ENCODE results near the gene LRR1. TPM values are rescaled to one million over a fixed set of nuclear protein-coding genes. Genes with fewer than 3 reads are reported as not detected.
A peak's percentile ranks its signal among the peaks of the same experiment; 100 is the strongest.

Gene LRR1
- total RNA-seq (2012; rRNA removed): 20.8 and 28.3 TPM in 2 replicates
- 11.6 and 13.1 TPM in 2 replicates for polyA plus RNA-seq (2012; rRNA removed)
- polyA plus RNA-seq (2012; cell fraction: cytosol; rRNA removed): 6.7 and 7.4 TPM in 2 replicates
- 2.3 and 4.7 TPM in 2 replicates for polyA plus RNA-seq (2012; cell fraction: nucleus; rRNA removed; ENCODE audit: low replicate concordance)
- Bru-seq, nascent RNA: percentile 57 among the genes with signal in this experiment
- BruChase-seq, experiment 1, labeled RNA remaining after a 6-hour chase: percentile 67 among the genes with signal in this experiment
- BruChase-seq, experiment 2, labeled RNA remaining after a 2-hour chase: percentile 61 among the genes with signal in this experiment
- long read RNA-seq, transcript LRR1-201 (4 exons, 1,745 nt): major isoform, 6 of 12 reads
- long read RNA-seq, partial matches to known transcripts: 3 of 12 reads
- long read RNA-seq, other reads (novel, unspliced or antisense): 2 of 12 reads

- H2BK120ac ChIP-seq (ENCODE audit: low read depth, low read length): peak within 1 kb of the TSS; percentile 82
- no TSS peak for BruUV-seq (replicated peaks)
- peak within 1 kb of the TSS; percentile 98 for H2AFZ ChIP-seq (replicated peaks; ENCODE audit: low read length, poor library complexity)
- peaks cover 16 to 36% of the 10 kb centered on the region in 2 experiments for H3K79me1 ChIP-seq (ENCODE audit: low read depth in 1 of 2, low read length in 2 of 2)
- H3K9me1 ChIP-seq (ENCODE audit: insufficient read depth, low read length): peaks cover 4% of the 10 kb centered on the region; the same call in 1 of the 2 replicates
- peak within 1 kb of the TSS; percentile 97 for H3K4me2 ChIP-seq (ENCODE audit: low read depth, low read length)
- no peaks in the 10 kb centered on the region for H3K9me3 ChIP-seq (ENCODE audit: control insufficient read depth, insufficient read depth, low read length)
- H4K91ac ChIP-seq (ENCODE audit: insufficient read depth, low read depth, low read length): peak within 1 kb of the TSS; percentile 97
- CTCF ChIA-PET: interaction anchor here (0.6 to 2.0 kb wide), 2 partner anchors 11 to 16 kb away, joined by 3 to 7 read pairs; no protein-coding TSS in a partner anchor
- H3K4me3 ChIP-seq (ENCODE audit: insufficient read depth, low read depth, low read length): peak within 1 kb of the TSS; percentile 66
- H3K23ac ChIP-seq (ENCODE audit: low read depth, low read length): peak within 1 kb of the TSS; percentile 97
- intact Hi-C loops (cut with micrococcal nuclease): no loop called here
- peak; percentile 70 for ATAC-seq (ENCODE audit: low read depth)
- dilution Hi-C loops (cut with HindIII; ENCODE audit: low sequenced_read_pairs, unreplicated experiment): no loop called here
- WGBS, 2 experiments (ENCODE audit: extremely low coverage in 2 of 2, insufficient read length in 1 of 2): 1% methylated on average over 36 of the region's 77 CpGs; no CpG with 5 or more reads in 1 of the 2 experiments
- no peaks in the 10 kb centered on the region for H3K36me3 ChIP-seq (ENCODE audit: control insufficient read depth, insufficient read depth, low read length)
- H3K18ac ChIP-seq (ENCODE audit: low read depth, low read length): peak within 1 kb of the TSS; percentile 74
- peak within 1 kb of the TSS; percentile 24 for H2BK20ac ChIP-seq (ENCODE audit: low read depth, low read length)
- peak within 1 kb of the TSS; percentile 79 for H2AK5ac ChIP-seq (ENCODE audit: low read depth, low read length)
- POLR2A ChIA-PET (ENCODE audit: unreplicated experiment): no interaction called here
- peak within 1 kb of the TSS; percentile 98 for H2AK9ac ChIP-seq (replicated peaks; ENCODE audit: low read depth, low read length, poor library complexity)
- 0 out of 2 replicates have a peak, but pooled peaks cover 2% of the 10 kb centered on the region for H3K4me1 ChIP-seq (ENCODE audit: control insufficient read depth, insufficient read depth, low read length)
- peak within 1 kb of the TSS; percentile 84 for H3K14ac ChIP-seq (replicated peaks; ENCODE audit: low read depth, low read length)
- H4K5ac ChIP-seq (ENCODE audit: low read depth, low read length): peak within 1 kb of the TSS; percentile 67
- H2BK5ac ChIP-seq (ENCODE audit: low read depth, low read length, poor library complexity, severe bottlenecking): peak within 1 kb of the TSS; percentile 94
- in situ Hi-C loops (cut with MboI; ENCODE audit: low sequenced_read_pairs): no loop called here
- H3K27me3 ChIP-seq (ENCODE audit: control insufficient read depth, insufficient read depth, low read length): no peaks in the 10 kb centered on the region
- peak; percentile 82 for DNase-seq
- peak within 1 kb of the TSS; percentile 41; the same call in 2 of the 3 replicates for H2BK15ac ChIP-seq (ENCODE audit: low read depth, low read length)
- no peaks in the 10 kb centered on the region for H4K20me1 ChIP-seq (ENCODE audit: insufficient read depth, low read length)
- H4K8ac ChIP-seq (ENCODE audit: low read depth in 2 of 2, low read length in 2 of 2): peak within 1 kb of the TSS; percentile 69 to 99
- H3K56ac ChIP-seq (ENCODE audit: extremely low read depth, insufficient read depth, low read length): peak within 1 kb of the TSS; percentile 94
- TF ChIP-seq, protein P1, sequence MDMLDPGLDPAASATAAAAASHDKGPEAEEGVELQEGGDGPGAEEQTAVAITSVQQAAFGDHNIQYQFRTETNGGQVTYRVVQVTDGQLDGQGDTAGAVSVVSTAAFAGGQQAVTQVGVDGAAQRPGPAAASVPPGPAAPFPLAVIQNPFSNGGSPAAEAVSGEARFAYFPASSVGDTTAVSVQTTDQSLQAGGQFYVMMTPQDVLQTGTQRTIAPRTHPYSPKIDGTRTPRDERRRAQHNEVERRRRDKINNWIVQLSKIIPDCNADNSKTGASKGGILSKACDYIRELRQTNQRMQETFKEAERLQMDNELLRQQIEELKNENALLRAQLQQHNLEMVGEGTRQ (IDR thresholded peaks at IDR 0.05; ENCODE audit: low read depth, low read length): 0 out of 2 replicates have a peak, but pooled peaks have one; percentile 9
- TF ChIP-seq SMC3 (IDR thresholded peaks at IDR 0.05; ENCODE audit: low read depth, low read length) (no peak), POLR2A (IDR thresholded peaks at IDR 0.05; ENCODE audit: low read depth, low read length) (peak; percentile 74; the same call in 1 of the 2 replicates), NFE2L2 (IDR thresholded peaks at IDR 0.05; ENCODE audit: low read depth, low read length) (no peak), MXI1 (IDR thresholded peaks at IDR 0.05; ENCODE audit: borderline replicate concordance, low read depth, low read length) (peak; percentile 59; the same call in 1 of the 2 replicates)
- H3K27ac ChIP-seq (ENCODE audit: insufficient read depth, low read length): peak within 1 kb of the TSS; percentile 90
- H3K9ac ChIP-seq (ENCODE audit: low read depth, low read length): peak within 1 kb of the TSS; percentile 82
- H3K4ac ChIP-seq (ENCODE audit: low read depth, low read length): peak within 1 kb of the TSS; percentile 84
These were observed at the start of gene LRR1 for GRCh38 chr14:49598485-49599300. Gene LRR1 (plus strand): TSS chr14:49598940. CDS start chr14:49599021, 81 bp downstream.
